Cardiac muscle cell (in vitro differentiated cells and primary cell): ENCODE data around the gene MMP24OS. TPM values are rescaled to one million over a fixed set of nuclear protein-coding genes. Genes with fewer than 3 reads are reported as not detected.
A peak's percentile ranks its signal among the peaks of the same experiment; 100 is the strongest.

Source experiments
- DNase-seq, 2 donors: peaks; one replicate each; pipeline versions ENCODE4 v3.0.0 to v3.0.0-alpha.2; 2010 to 2017; ENCODE audit warnings: low read depth in 1 of 2, low spot score in 1 of 2
- H3K27ac ChIP-seq: fragments of 200-600 bp; sonication (generic); 2 replicates; pipeline ENCODE4 v1.5.1; 2016
- H3K27me3 ChIP-seq: fragments of 200-600 bp; sonication (generic); 2 replicates; pipeline ENCODE4 v1.6.0; 2016; ENCODE audit warnings: control low read depth
- H3K36me3 ChIP-seq: fragments of 200-600 bp; sonication (generic); 2 replicates; pipeline ENCODE4 v1.5.1; 2016; ENCODE audit warnings: control low read depth
- H3K4me1 ChIP-seq: fragments of 200-600 bp; sonication (generic); 2 replicates; pipeline ENCODE4 v1.8.1; 2017; ENCODE audit warnings: low read depth, mild to moderate bottlenecking, mixed run types
- H3K4me3 ChIP-seq: fragments of 200-600 bp; sonication (generic); 2 replicates; pipeline ENCODE4 v1.5.1; 2016; ENCODE audit warnings: mild to moderate bottlenecking
- H3K9me3 ChIP-seq: fragments of 200-600 bp; sonication (generic); 2 replicates; pipeline ENCODE4 v1.5.1; 2017; ENCODE audit warnings: low read depth, mild to moderate bottlenecking, control low read depth
- CTCF ChIP-seq: IDR thresholded peaks from 2 replicates; pipeline ENCODE4 v1.5.1; 2012; ENCODE audit warnings: low read depth, mild to moderate bottlenecking, low read length
- polyA plus RNA-seq: library from polyadenylated mRNA; unstranded; fragments of >200 nt; fragmentation: Nextera tagmentation; extraction: Ambion mirVana; gene quantifications from 2 replicates; pipeline ENCODE4 v1.2.1, GENCODE V29; 2016
- total RNA-seq: library from RNA; depleted of rRNA; stranded (reverse); fragments of >200 nt; gene quantifications from 2 replicates; pipeline ENCODE4 v1.2.3, GENCODE V29; 2016

MMP24OS gene
- total and polyA plus RNA-seq, 2 experiments from 2014 or later, result 29.4 to 61.4 TPM

GRCh38 chr20:35320396-35321126 is 42.6 kb upstream of the MMP24OS start:
- no peaks in the 10 kb centered on the region for H3K4me1 ChIP-seq
- H3K27me3 ChIP-seq, result no peaks in the 10 kb centered on the region
- peak overlapping the region; percentile 37 for H3K27ac ChIP-seq
- H3K36me3 ChIP-seq, result no peaks in the 10 kb centered on the region
- TF ChIP-seq CTCF, result no peak
- H3K9me3 ChIP-seq, result no peaks in the 10 kb centered on the region
- no peak overlapping the region for H3K4me3 ChIP-seq
- no peak for DNase-seq

GRCh38 chr20:35319871-35320197 is 41.9 kb upstream of the MMP24OS start:
- no peaks in the 10 kb centered on the region for H3K36me3 ChIP-seq
- H3K27ac ChIP-seq, result peak overlapping the region; percentile 37
- H3K27me3 ChIP-seq, result no peaks in the 10 kb centered on the region
- H3K4me3 ChIP-seq, result no peak overlapping the region
- DNase-seq, result no peak
- TF ChIP-seq CTCF, result no peak
- no peaks in the 10 kb centered on the region for H3K4me1 ChIP-seq
- no peaks in the 10 kb centered on the region for H3K9me3 ChIP-seq

DNA sequence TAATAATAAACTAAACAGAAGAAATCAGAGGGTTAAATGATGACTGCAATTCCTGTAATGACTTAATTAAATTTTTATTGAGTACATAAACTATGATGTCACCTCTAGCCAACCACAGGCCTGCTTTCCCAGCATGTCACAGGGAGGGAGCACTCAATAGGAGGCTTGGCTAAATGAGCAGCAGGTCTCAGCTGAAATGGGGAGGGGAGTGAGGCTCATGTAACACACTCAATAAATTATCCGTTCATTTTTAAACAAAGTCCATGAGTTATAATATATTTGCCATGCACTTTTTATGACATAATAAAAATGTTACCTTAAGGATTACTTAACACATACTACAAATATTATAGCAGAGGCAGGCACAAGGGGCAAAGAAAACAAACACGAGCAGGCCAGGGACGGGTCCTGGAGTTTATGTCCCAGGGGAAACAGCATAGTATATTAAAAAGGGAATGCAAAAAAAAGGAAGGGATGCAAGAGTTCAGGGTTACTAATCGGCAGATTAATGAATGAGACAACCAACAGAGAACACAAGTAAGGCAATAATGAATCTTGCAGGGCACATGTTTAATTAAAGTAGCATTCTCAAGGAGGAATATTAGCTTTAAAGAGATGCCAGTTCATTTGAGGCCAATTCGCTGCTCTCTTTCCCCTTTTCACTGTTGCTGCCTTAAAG is 41.4 kb upstream of the MMP24OS start:
- Histone ChIP-seq H3K36me3 (no peaks in the 10 kb centered on the region), H3K4me3 (no peak overlapping the region), H3K9me3 (no peaks in the 10 kb centered on the region), H3K27me3 (no peaks in the 10 kb centered on the region), H3K27ac (no peak overlapping the region), H3K4me1 (no peaks in the 10 kb centered on the region)
- no peak for DNase-seq
- TF ChIP-seq CTCF, result no peak

- DNase-seq, result peak in 1 of 2 donors; percentile 49
- no peak for TF ChIP-seq CTCF
- no peak overlapping the region for H3K27ac ChIP-seq
- no peak overlapping the region for H3K4me3 ChIP-seq
- H3K27me3 ChIP-seq, result no peaks in the 10 kb centered on the region
- no peaks in the 10 kb centered on the region for H3K36me3 ChIP-seq
- H3K9me3 ChIP-seq, result no peaks in the 10 kb centered on the region
- H3K4me1 ChIP-seq, result no peaks in the 10 kb centered on the region
Measured at GRCh38 chr20:35318502-35319157, 40.7 kb upstream of the MMP24OS start.

GRCh38 chr20:35317416-35318210 is 39.7 kb upstream of the MMP24OS start:
- Histone ChIP-seq H3K4me3 (no peak overlapping the region), H3K9me3 (no peaks in the 10 kb centered on the region), H3K4me1 (no peaks in the 10 kb centered on the region), H3K27me3 (no peaks in the 10 kb centered on the region), H3K36me3 (peaks cover 2% of the 10 kb centered on the region), H3K27ac (no peak overlapping the region)
- TF ChIP-seq CTCF, result no peak
- DNase-seq, result no peak
